GM18907 (cell line): ENCODE results near the gene FGL2.
"Not testable (repeated sequence)": the region's sequence is repeated elsewhere in the genome, so short reads cannot be mapped to it uniquely, and the experiment has no call there.

Experiments
- ATAC-seq: cut with Tn5 transposase; IDR thresholded peaks from one replicate; pipeline ENCODE4 v1.9.1; 2021; ENCODE audit warnings: mild to moderate bottlenecking, moderate library complexity; ENCODE audit not compliant: unreplicated experiment

Gene FGL2

DNA sequence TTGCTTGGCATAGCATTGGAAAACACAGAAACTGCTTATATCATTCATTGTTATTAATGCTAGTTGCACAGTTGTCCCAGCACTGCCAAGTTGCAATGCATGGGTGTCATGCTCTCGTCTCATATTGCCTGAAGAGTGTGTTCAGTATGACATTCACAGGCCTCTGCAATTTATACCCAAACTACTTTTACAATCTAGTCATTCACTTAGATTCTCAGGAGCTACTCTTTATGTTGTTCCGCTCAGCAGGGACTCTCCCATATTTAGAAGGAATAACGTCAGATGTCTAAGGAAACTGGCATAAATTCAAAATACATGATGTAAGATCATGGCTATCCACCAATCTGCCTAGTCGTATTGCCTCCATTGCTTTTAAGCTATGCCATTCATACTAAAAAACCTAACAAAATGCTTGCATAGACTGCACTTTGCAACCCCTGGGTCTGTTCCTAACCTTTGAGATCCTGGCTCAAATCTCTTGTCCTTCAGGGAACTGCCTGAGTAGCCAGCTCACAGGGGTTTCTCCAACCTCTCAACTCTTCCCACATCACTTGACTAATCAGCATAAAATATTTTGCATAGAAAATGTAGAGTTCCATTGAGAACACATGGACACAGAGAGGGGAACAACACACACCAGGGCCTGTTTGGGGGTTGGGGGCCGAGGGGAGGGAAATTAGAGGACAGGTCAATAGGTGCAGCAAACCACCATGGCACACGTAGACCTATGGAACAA, 27.0 kb downstream of the FGL2 start:
- ATAC-seq = not testable (repeated sequence)

DNA sequence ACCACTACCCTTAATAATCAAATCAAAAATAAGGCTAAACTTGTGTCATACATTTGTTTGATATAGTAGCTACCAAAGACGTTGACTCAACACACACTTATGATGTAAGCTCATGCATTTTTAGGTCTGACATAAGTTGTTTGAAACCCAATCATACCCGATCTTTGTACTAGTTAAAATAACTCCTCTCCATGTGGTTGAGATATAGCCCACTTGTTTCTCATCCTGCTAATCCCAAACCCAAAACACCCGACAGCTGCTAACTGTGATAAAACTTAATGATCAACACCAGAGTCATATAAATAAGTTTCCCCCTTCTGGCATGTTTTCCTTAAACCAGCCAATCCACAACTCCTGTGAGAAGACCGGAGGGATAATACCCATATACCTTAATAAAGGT, 28.5 kb downstream of the FGL2 start:
- not testable (repeated sequence) for ATAC-seq

DNA sequence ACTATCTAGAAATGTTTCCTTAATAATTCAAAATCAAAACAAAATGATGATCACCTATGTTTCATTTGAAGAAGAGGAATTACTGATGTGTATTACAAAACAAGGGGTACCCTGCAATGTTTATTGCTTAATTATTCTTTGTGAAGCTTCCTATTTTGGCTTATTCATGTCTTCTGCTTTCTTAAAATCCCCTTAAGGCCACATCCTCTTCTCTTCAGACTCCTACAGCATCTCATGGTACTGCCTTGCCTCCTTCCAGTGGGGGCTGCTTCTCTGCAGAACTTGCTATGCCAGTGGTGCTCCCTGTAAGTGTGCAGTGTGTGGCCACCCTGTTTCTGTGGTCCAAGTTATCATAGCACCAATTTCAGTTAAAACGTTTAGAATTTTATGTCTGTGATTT, 42.2 kb downstream of the FGL2 start:
- peak; percentile 87 for ATAC-seq

DNA sequence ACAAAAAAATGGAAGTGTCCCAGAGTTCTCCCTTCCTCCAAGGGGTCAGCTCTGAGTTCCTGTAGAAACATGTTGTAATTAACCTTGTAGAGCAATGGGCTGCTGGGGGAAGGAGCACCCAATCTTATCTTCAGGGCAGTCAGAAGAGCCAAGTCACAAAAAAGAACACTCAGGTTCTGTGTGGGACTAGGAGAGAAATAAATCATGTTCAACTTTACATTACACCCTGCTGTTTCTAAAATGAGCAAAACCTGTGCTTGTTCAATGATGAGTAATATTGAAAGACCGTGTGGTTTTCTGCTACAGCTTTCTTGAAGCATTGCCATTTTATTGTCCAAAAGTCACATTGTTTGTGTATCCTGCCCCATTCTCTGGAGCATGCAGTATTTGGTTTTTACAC, 42.6 kb downstream of the FGL2 start:
- ATAC-seq = peak; percentile 83

DNA sequence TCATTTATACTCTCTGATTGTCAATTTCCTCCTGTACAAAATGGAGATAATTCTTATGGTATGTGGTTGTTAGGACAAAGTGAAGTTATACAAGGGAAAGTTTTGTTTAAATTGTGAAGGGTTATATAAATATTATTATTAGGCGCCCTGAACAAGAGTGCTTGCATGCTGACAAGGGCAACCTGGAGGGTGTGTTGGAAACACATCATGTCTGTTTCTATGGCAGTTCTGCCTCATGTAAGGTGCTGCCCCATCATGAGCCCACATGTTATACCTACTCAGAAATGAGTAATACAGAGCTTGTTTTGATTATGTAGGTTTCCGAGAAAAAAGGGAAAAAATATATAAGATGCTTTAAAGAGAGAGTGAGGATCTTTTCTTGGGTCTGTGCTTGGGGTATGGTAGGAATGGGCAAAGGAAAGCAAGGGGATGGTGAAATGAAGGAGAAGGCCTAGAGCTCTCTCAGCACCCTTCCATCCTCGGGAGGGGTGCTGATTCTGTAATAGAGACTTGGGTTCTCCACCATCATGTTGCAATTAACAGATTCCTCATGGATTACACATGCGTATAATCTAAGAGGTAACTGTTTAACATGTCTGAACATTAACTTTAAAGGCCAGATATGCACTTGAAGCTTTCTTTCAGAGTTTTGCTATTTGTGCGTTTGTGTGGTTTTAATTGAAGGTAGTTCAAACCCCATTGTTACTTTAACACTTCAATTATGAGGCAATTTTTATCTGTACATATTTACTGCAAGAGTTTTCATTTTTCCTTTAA, 43.8 kb downstream of the FGL2 start:
- ATAC-seq = not testable (repeated sequence)

DNA sequence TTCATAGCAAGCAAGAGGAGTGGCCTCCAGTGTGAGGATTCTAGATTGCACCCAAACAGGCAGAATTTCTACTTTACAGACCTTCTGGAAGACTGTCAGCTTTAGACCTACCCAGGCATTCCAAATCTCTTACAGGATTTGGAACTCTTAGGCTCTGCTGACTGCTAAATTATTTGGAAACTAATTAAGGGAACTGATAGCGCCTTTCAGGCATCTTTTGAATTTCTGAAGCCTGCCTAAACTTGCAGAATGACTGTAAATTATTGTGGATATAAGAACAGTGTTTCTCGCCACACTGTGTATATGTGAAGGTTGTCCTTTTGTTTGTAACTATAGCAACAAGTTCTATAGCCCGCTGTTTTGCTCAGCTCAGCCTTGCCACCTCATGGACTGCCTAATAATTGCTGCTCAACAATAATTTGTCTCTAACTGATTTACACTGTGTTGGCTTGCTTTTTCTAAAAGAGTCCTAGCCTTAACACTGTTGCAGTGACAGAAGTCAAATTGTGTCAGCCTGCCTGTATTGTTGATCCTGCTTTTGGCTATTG, 44.6 kb downstream of the FGL2 start:
- not testable (repeated sequence) for ATAC-seq

DNA sequence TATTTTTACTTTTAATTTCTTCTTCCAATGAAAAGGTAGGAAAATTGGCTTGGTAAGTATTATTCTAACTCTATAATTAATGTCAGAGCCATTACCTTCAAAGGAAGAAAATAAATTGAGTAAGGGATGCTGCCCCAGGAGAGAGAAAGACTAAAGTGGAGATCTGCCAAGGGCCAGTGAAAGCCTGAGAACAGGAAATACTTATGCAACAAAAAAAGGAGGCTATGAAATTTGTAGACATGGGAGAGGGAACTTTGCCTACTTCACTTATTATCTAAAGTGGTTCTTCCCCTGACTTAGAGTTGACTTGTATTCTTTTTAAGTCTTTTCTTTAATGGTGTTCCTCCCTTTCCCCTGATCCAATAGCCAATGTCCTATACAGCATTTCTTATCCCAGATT, 47.4 kb downstream of the FGL2 start:
- not testable (repeated sequence) for ATAC-seq
